ENCODE results near the gene KRT76.

- TF ChIP-seq CTCF (IDR thresholded peaks at IDR 0.05; ENCODE audit: insufficient read depth, low read length), result no peak
- no peak for TF ChIP-seq POLR2AphosphoS5 (IDR thresholded peaks at IDR 0.05; ENCODE audit: low read depth)
- no peak for TF ChIP-seq REST (IDR thresholded peaks at IDR 0.05; ENCODE audit: insufficient replicate concordance, low read depth)
- TF ChIP-seq GABPA (IDR thresholded peaks at IDR 0.05; ENCODE audit: low read depth), result no peak
- TF ChIP-seq SPI1 (IDR thresholded peaks at IDR 0.05; ENCODE audit: borderline replicate concordance, low read depth), result no peak
These were observed 27.3 kb downstream of the KRT76 start for GRCh38 chr12:52749827-52750226.

Measured in HL-60 (cell line).